Activated naive CD4-positive, alpha-beta T cell treated with anti-CD3 and anti-CD28 coated beads for 36 hours (primary cell): Measurements from ENCODE around the gene GJB3. TPM values are rescaled to one million over a fixed set of nuclear protein-coding genes. Genes with fewer than 3 reads are reported as not detected.
"Not testable (repeated sequence)": the region's sequence is repeated elsewhere in the genome, so short reads cannot be mapped to it uniquely, and the experiment has no call there.

Source experiments
- CTCF ChIA-PET: fragments of 350-600 bp; sonication (Branson Sonifier 250); formaldehyde crosslinking; loops from one replicate; lab custom pipeline; 2021; ENCODE audit warnings: antibody characterized with exemption; lab: Charles Lee
- DNase-seq: peaks from one replicate; pipeline ENCODE4 v3.0.0-alpha.2; 2020
- H3K27ac Mint-ChIP-seq: one replicate; pipeline ENCODE4 v1.8.0; 2021; ENCODE audit warnings: mild to moderate bottlenecking, mixed read lengths
- H3K27me3 Mint-ChIP-seq: one replicate; pipeline ENCODE4 v1.8.0; 2021; ENCODE audit warnings: low read depth, mixed read lengths
- H3K36me3 Mint-ChIP-seq: one replicate; pipeline ENCODE4 v1.8.0; 2021; ENCODE audit warnings: low read depth, mixed read lengths
- H3K4me1 Mint-ChIP-seq: one replicate; pipeline ENCODE4 v1.8.0; 2021; ENCODE audit warnings: low read depth, mixed read lengths
- H3K4me3 Mint-ChIP-seq: one replicate; pipeline ENCODE4 v1.8.0; 2021; ENCODE audit warnings: mild to moderate bottlenecking, moderate library complexity, mixed read lengths
- H3K9me3 Mint-ChIP-seq: one replicate; pipeline ENCODE4 v1.8.0; 2021; ENCODE audit warnings: mixed read lengths
- intact Hi-C: fragments of 100-400 bp; cut with micrococcal nuclease; formaldehyde crosslinking; loops from one replicate; pipeline ENCODE4 v1.15.1; 2023
- total RNA-seq, 2 experiments: library from RNA; stranded (reverse); gene quantifications; one replicate each; pipeline ENCODE4 v1.2.3, GENCODE V29; 2021

The GJB3 gene
- total RNA-seq, 2 experiments from 2014 or later = not detected

GRCh38 chr1:34816332-34816731, 35.3 kb downstream of the GJB3 start:
- H3K4me1 Mint-ChIP-seq = no peaks in the 10 kb centered on the region
- H3K4me3 Mint-ChIP-seq = no peak overlapping the region
- no peaks in the 10 kb centered on the region for H3K27me3 Mint-ChIP-seq
- DNase-seq = no peak
- H3K36me3 Mint-ChIP-seq = no peaks in the 10 kb centered on the region
- H3K9me3 Mint-ChIP-seq = no peaks in the 10 kb centered on the region
- CTCF ChIA-PET = interaction anchor here (0.8 kb wide), 1 partner anchor 36 kb away, joined by 4 read pairs; no protein-coding TSS in a partner anchor
- intact Hi-C loops = no loop called here
- no peak overlapping the region for H3K27ac Mint-ChIP-seq

GRCh38 chr1:34816778-34817177, 35.8 kb downstream of the GJB3 start:
- no peaks in the 10 kb centered on the region for H3K36me3 Mint-ChIP-seq
- no peak overlapping the region for H3K4me3 Mint-ChIP-seq
- H3K4me1 Mint-ChIP-seq = no peaks in the 10 kb centered on the region
- H3K9me3 Mint-ChIP-seq = no peaks in the 10 kb centered on the region
- no peak overlapping the region for H3K27ac Mint-ChIP-seq
- no peak for DNase-seq
- H3K27me3 Mint-ChIP-seq = no peaks in the 10 kb centered on the region
- intact Hi-C loops = no loop called here
- CTCF ChIA-PET = interaction anchor here (0.8 kb wide), 1 partner anchor 35 kb away, joined by 4 read pairs; no protein-coding TSS in a partner anchor

GRCh38 chr1:34818862-34819261, 37.8 kb downstream of the GJB3 start:
- H3K27me3 Mint-ChIP-seq, intact Hi-C loops, H3K9me3 Mint-ChIP-seq, DNase-seq, H3K4me1 Mint-ChIP-seq, CTCF ChIA-PET, H3K36me3 Mint-ChIP-seq, H3K4me3 Mint-ChIP-seq, H3K27ac Mint-ChIP-seq: not testable (repeated sequence)

- Mint-ChIP-seq H3K27me3 (no peaks in the 10 kb centered on the region), H3K27ac (no peak overlapping the region), H3K4me1 (no peaks in the 10 kb centered on the region), H3K36me3 (no peaks in the 10 kb centered on the region), H3K4me3 (no peak overlapping the region), H3K9me3 (peaks cover 1% of the 10 kb centered on the region)
- DNase-seq = no peak
- CTCF ChIA-PET = no interaction called here
- intact Hi-C loops = no loop called here
These were observed 41.2 kb downstream of the GJB3 start for GRCh38 chr1:34822202-34822601.

GRCh38 chr1:34824817-34825454, 43.9 kb downstream of the GJB3 start:
- Mint-ChIP-seq H3K27ac (no peak overlapping the region), H3K36me3 (no peaks in the 10 kb centered on the region), H3K4me3 (no peak overlapping the region), H3K4me1 (no peaks in the 10 kb centered on the region), H3K27me3 (no peaks in the 10 kb centered on the region), H3K9me3 (peaks cover 1% of the 10 kb centered on the region)
- CTCF ChIA-PET = interaction anchor here (1.3 kb wide), 1 partner anchor 28 kb away, joined by 6 read pairs; no protein-coding TSS in a partner anchor
- no peak for DNase-seq
- intact Hi-C loops = no loop called here

- no peak for DNase-seq
- Mint-ChIP-seq H3K4me3 (no peak overlapping the region), H3K27ac (no peak overlapping the region), H3K27me3 (no peaks in the 10 kb centered on the region), H3K4me1 (no peaks in the 10 kb centered on the region), H3K9me3 (peaks cover 1% of the 10 kb centered on the region), H3K36me3 (no peaks in the 10 kb centered on the region)
- CTCF ChIA-PET = interaction anchor here (1.3 kb wide), 1 partner anchor 27 kb away, joined by 6 read pairs; no protein-coding TSS in a partner anchor
- intact Hi-C loops = no loop called here
These were observed 44.6 kb downstream of the GJB3 start for GRCh38 chr1:34825455-34826091.

GRCh38 chr1:34827341-34827941, 46.4 kb downstream of the GJB3 start:
- H3K27me3 Mint-ChIP-seq = no peaks in the 10 kb centered on the region
- CTCF ChIA-PET = no interaction called here
- DNase-seq = no peak
- H3K4me3 Mint-ChIP-seq = no peak overlapping the region
- H3K4me1 Mint-ChIP-seq = no peaks in the 10 kb centered on the region
- no peak overlapping the region for H3K27ac Mint-ChIP-seq
- intact Hi-C loops = no loop called here
- no peaks in the 10 kb centered on the region for H3K36me3 Mint-ChIP-seq
- H3K9me3 Mint-ChIP-seq = peaks cover 1% of the 10 kb centered on the region

- Mint-ChIP-seq H3K4me3 (no peak overlapping the region), H3K36me3 (no peaks in the 10 kb centered on the region), H3K9me3 (peaks cover 1% of the 10 kb centered on the region), H3K27ac (no peak overlapping the region), H3K27me3 (no peaks in the 10 kb centered on the region), H3K4me1 (no peaks in the 10 kb centered on the region)
- CTCF ChIA-PET = no interaction called here
- no peak for DNase-seq
- intact Hi-C loops = no loop called here
These were observed 47.6 kb downstream of the GJB3 start for GRCh38 chr1:34828611-34829010.

GRCh38 chr1:34829250-34829649, 48.2 kb downstream of the GJB3 start:
- H3K36me3 Mint-ChIP-seq = no peaks in the 10 kb centered on the region
- intact Hi-C loops = no loop called here
- H3K4me1 Mint-ChIP-seq = no peaks in the 10 kb centered on the region
- no peaks in the 10 kb centered on the region for H3K9me3 Mint-ChIP-seq
- no peak overlapping the region for H3K27ac Mint-ChIP-seq
- H3K27me3 Mint-ChIP-seq = no peaks in the 10 kb centered on the region
- no peak for DNase-seq
- H3K4me3 Mint-ChIP-seq = no peak overlapping the region
- CTCF ChIA-PET = no interaction called here

- no peak for DNase-seq
- CTCF ChIA-PET = no interaction called here
- H3K27ac Mint-ChIP-seq = no peak overlapping the region
- H3K27me3 Mint-ChIP-seq = no peaks in the 10 kb centered on the region
- no peak overlapping the region for H3K4me3 Mint-ChIP-seq
- no peaks in the 10 kb centered on the region for H3K9me3 Mint-ChIP-seq
- intact Hi-C loops = no loop called here
- no peaks in the 10 kb centered on the region for H3K36me3 Mint-ChIP-seq
- no peaks in the 10 kb centered on the region for H3K4me1 Mint-ChIP-seq
These were observed 50.8 kb downstream of the GJB3 start for GRCh38 chr1:34831721-34832246.

GRCh38 chr1:34833711-34834110, 52.7 kb downstream of the GJB3 start:
- Mint-ChIP-seq H3K4me1 (no peaks in the 10 kb centered on the region), H3K27ac (no peak overlapping the region), H3K27me3 (no peaks in the 10 kb centered on the region), H3K9me3 (no peaks in the 10 kb centered on the region), H3K4me3 (no peak overlapping the region), H3K36me3 (no peaks in the 10 kb centered on the region)
- no peak for DNase-seq
- CTCF ChIA-PET = interaction anchor here (0.7 kb wide), 1 partner anchor 19 kb away, joined by 3 read pairs; no protein-coding TSS in a partner anchor
- intact Hi-C loops = no loop called here
